Measurements from ENCODE around the gene TCERG1L. TPM values are rescaled to one million over a fixed set of nuclear protein-coding genes. Genes with fewer than 3 reads are reported as not detected.

Gene TCERG1L
- polyA plus RNA-seq, 1 of the 3 experiments (the other 2 are of a cell fraction), result not detected

GRCh38 chr10:131130025-131130424 is 181.5 kb downstream of the TCERG1L start:
- POLR2A ChIA-PET, result no interaction called here
- TF ChIP-seq TEAD4 (IDR thresholded peaks at IDR 0.05; ENCODE audit: borderline replicate concordance, insufficient read depth), result no peak

GRCh38 chr10:131129544-131129943 is 182.0 kb downstream of the TCERG1L start:
- H2AFZ ChIP-seq (ENCODE audit: low read depth), result no peak overlapping the region
- peaks cover 0 to 12% of the 10 kb centered on the region in 2 experiments; a peak in 1 of 4 replicates for H3K4me1 ChIP-seq (ENCODE audit: control insufficient read depth in 1 of 2, insufficient read depth in 2 of 2, low read depth in 1 of 2, low read length in 1 of 2)
- H3K36me3 ChIP-seq (replicated peaks in 1 of 2; ENCODE audit: control insufficient read depth in 1 of 2, insufficient read depth in 2 of 2, low read length in 1 of 2), result no peaks in the 10 kb centered on the region
- no peak overlapping the region for H3K9ac ChIP-seq
- no peaks in the 10 kb centered on the region for H4K20me1 ChIP-seq (ENCODE audit: insufficient read depth)
- WGBS (ENCODE audit: low lambda C conversion rate), result 55% methylated on average over 6 of the region's 6 CpGs
- H3K4me3 ChIP-seq (ENCODE audit: low read depth in 2 of 2, low read length in 1 of 2), result no peak overlapping the region
- ChIA-PET CTCF (interaction anchor here (1.3 kb wide), 1 partner anchor 33 kb away, joined by 3 read pairs; no protein-coding TSS in a partner anchor), POLR2A (no interaction called here)
- no peak overlapping the region for H3K27ac ChIP-seq (ENCODE audit: low read depth in 2 of 2, low read length in 1 of 2)
- DNase-seq, result no peak
- H3K4me2 ChIP-seq, result no peak overlapping the region
- no peaks in the 10 kb centered on the region for H3K79me2 ChIP-seq (ENCODE audit: insufficient read depth)
- H3K9me3 ChIP-seq, result no peaks in the 10 kb centered on the region
- TF ChIP-seq SIN3A (IDR thresholded peaks at IDR 0.05; ENCODE audit: borderline replicate concordance, low read depth, low read length) (no peak), TAF1 (IDR thresholded peaks at IDR 0.05; ENCODE audit: borderline replicate concordance, low read depth, low read length) (no peak), RFX5 (IDR thresholded peaks at IDR 0.05; ENCODE audit: low read length) (no peak), ELF1 (IDR thresholded peaks at IDR 0.05) (no peak), GABPA (IDR thresholded peaks at IDR 0.05; ENCODE audit: low read depth) (no peak), REST (IDR thresholded peaks at IDR 0.05; ENCODE audit: low read depth, low read length) (no peak), POLR2AphosphoS5 (IDR thresholded peaks at IDR 0.05; ENCODE audit: low read depth, low read length) (no peak), SMC3 (IDR thresholded peaks at IDR 0.05; ENCODE audit: low read depth, low read length) (no peak), FOSL2 (IDR thresholded peaks at IDR 0.05; ENCODE audit: borderline replicate concordance, low read depth) (no peak), NFIC (IDR thresholded peaks at IDR 0.05; ENCODE audit: borderline replicate concordance) (no peak), CTCF (IDR thresholded peaks at IDR 0.05) (no peak), MEF2A (IDR thresholded peaks at IDR 0.05; ENCODE audit: borderline replicate concordance, low read depth) (no peak), IRF3 (IDR thresholded peaks at IDR 0.05; ENCODE audit: low read depth, low read length) (no peak), NRF1 (IDR thresholded peaks at IDR 0.05; ENCODE audit: low read depth, low read length) (no peak), FOXM1 (IDR thresholded peaks at IDR 0.05; ENCODE audit: low read depth) (no peak), FOXJ3 (CRISPR knock-in tag; IDR thresholded peaks at IDR 0.05) (no peak), TCF12 (IDR thresholded peaks at IDR 0.05) (no peak), ZBTB33 (IDR thresholded peaks at IDR 0.05; ENCODE audit: borderline replicate concordance, low read depth) (no peak), TEAD4 (IDR thresholded peaks at IDR 0.05; ENCODE audit: borderline replicate concordance, insufficient read depth) (no peak), GATA2 (CRISPR knock-in tag; IDR thresholded peaks at IDR 0.05) (no peak)
- H3K9me2 ChIP-seq, result no peaks in the 10 kb centered on the region
- H3F3A ChIP-seq (replicated peaks; ENCODE audit: insufficient read depth), result no peaks in the 10 kb centered on the region
- no peaks in the 10 kb centered on the region for H3K27me3 ChIP-seq (ENCODE audit: insufficient read depth)

More at GRCh38 chr10:131130025-131130424, 181.5 kb downstream of the TCERG1L start:
- 30% methylated on average over 7 of the region's 7 CpGs for WGBS (ENCODE audit: low lambda C conversion rate)
- H4K20me1 ChIP-seq (ENCODE audit: insufficient read depth), result no peaks in the 10 kb centered on the region
- CTCF ChIA-PET, result no interaction called here
- no peak for DNase-seq
- no peaks in the 10 kb centered on the region for H3K9me2 ChIP-seq
- no peak overlapping the region for H3K4me2 ChIP-seq
- no peak overlapping the region for H3K9ac ChIP-seq
- H2AFZ ChIP-seq (ENCODE audit: low read depth), result no peak overlapping the region
- peaks cover 0 to 12% of the 10 kb centered on the region in 2 experiments; a peak in 1 of 4 replicates for H3K4me1 ChIP-seq (ENCODE audit: control insufficient read depth in 1 of 2, insufficient read depth in 2 of 2, low read depth in 1 of 2, low read length in 1 of 2)
- no peak overlapping the region for H3K27ac ChIP-seq (ENCODE audit: low read depth in 2 of 2, low read length in 1 of 2)
- H3K4me3 ChIP-seq (ENCODE audit: low read depth in 2 of 2, low read length in 1 of 2), result no peak overlapping the region
- H3K36me3 ChIP-seq (replicated peaks in 1 of 2; ENCODE audit: control insufficient read depth in 1 of 2, insufficient read depth in 2 of 2, low read length in 1 of 2), result no peaks in the 10 kb centered on the region
- H3K9me3 ChIP-seq, result no peaks in the 10 kb centered on the region
- no peaks in the 10 kb centered on the region for H3K27me3 ChIP-seq (ENCODE audit: insufficient read depth)
- H3K79me2 ChIP-seq (ENCODE audit: insufficient read depth), result no peaks in the 10 kb centered on the region
- no peaks in the 10 kb centered on the region for H3F3A ChIP-seq (replicated peaks; ENCODE audit: insufficient read depth)
